GM15510 (cell line): ENCODE results near the gene ST7L.

ENCODE experiments used
- POLR2A ChIP-seq: IDR thresholded peaks from 3 replicates; pipeline ENCODE4 v1.6.1; 2011; ENCODE audit warnings: borderline replicate concordance; ENCODE audit not compliant: insufficient read length; ENCODE audit errors: extremely low read depth

Gene ST7L

DNA sequence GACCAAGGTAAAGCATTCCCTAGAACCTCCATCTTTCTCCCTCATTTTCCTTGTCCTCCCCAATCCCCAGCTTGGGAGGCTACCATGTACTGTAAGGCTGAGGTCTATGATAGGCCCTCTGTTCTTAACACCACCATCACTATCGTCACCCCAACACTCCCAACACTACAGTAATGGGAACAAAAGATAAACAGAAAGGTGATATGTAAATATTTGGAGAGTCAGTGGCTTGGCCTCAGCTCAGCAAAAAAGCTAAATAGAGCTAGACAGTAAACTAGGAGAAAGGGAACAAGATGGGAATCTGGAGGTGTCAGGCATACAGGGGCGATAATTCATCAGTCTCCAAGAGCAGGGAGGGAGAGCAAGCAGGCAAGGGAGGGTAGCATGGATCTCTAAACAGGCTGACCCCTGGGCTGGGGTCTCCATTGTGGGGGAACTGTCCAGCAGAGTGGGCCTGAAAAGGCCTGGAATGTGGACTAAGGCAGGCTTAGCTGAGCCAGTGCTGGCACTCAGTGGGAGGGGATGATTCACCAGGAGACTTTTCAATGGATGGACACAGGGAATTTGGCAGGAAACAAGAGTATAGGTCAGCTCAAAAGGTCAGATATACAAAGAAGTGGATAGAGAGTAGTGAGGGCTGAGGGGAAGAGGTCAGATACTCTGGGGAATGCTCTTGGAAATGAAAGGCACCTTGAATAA, 103.5 kb downstream of the ST7L start:
- no peak for TF ChIP-seq POLR2A

DNA sequence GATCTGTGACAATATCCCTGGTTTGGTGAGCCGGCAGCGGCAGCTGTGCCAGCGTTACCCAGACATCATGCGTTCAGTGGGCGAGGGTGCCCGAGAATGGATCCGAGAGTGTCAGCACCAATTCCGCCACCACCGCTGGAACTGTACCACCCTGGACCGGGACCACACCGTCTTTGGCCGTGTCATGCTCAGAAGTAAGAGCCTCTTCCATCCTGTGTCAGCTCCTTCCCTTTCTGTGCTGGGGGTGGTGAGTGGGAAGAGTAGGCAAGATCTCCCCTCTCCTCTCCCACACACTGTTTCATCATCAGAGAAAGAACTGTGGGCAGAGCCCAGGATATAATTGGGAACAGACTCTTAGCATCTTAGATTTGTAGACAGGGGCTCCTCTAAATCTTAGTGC, 104.0 kb downstream of the ST7L start:
- TF ChIP-seq POLR2A = no peak

DNA sequence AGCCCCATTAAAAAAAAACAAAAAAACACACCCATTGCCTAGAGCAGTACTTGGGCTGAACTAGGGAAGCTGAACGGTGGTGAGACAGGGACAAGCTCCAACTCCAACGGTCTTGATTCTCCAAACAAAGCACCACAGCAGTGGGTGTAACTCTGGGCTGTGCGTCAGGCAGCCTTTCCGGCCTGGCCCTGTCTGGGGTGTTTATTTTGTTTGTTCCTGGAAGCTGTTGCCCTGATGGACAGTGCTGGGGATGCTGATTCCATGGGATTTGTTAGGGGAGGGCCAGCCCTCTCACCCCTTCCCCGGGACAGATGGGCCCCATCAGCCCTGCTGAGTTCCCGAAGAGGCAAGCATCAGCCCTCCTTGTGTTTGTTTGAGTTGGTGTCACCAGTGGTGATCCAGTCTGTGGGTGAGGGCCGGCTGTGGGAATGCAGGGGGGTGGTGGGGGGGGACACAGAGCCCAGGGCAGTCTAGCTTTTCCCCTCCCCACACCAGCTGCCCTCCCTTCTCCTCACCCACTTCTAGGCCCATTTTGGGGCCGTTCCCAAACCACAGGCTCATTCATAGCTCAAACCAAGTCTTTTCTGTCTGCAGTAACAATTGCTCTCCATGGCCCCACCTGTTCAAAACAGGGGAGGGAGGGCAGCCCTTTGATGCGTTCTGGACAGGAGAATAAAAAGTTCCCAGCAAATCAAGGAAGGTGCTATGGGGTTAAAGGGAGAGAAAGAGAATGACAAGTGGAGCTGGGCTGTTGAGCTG, 105.7 kb downstream of the ST7L start:
- TF ChIP-seq POLR2A = no peak

DNA sequence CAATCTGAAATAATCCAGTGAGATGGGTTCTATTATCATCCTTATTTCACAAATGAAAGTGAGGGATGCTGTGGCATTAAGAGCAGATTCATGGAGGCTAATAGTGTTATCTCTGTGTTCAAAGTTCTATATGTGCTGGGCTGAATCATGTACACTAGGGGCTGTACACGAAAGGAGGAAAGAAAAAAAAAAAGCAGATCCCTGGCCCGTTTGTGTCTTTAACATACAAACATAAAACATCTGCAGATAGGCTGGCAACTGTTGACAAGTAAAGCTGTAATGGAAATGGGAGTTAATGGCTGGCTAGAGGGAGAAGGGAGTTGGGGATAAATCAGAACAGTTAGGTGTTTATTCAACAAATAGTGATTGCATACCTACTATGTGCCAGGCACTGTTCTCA, 107.0 kb downstream of the ST7L start:
- TF ChIP-seq POLR2A = no peak

DNA sequence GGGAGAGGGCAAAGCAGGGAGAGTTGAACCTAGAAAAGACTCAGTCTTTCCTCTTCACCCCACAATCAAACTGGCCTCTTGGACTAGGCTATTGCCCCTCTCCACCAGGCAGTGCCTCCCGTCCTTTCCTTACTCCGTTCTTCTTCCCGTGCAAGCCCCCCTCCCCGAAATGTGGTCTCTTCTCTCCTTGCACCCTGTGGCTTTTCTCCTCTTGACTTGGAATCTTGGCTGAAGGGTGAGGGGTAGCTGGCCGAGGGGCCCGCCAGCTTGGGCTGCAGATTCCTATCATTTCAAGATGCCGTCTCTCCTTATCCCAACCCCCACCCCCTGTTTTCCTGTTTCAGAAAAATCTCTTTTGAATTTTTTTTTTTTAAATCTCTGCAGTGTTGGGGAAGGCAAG, 108.6 kb downstream of the ST7L start:
- no peak for TF ChIP-seq POLR2A

DNA sequence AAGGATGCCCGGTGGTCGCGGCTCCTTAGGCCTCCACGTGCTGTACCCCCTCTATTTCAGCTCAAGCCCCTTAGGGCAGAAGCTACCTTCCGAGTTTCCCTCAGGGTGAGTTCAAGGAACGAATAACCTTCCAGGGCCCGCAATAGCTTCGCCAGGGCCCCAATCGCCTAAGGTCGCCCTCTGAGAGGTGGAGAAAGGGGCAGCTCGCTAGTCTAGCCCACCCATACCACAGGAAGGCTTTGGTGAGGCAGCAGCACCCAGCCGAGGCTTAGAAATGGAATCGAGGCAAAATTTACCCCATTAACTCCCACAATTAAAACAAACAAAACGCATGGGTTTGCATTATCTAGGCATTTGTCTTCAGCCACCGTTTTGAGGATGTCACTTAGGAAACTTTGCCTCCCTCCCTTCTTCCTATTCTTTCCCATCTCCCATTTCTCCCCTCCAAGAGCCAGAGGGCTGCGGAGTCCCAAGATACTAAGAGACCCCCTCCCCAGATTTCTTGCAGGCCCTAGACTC, 109.2 kb downstream of the ST7L start:
- no peak for TF ChIP-seq POLR2A

DNA sequence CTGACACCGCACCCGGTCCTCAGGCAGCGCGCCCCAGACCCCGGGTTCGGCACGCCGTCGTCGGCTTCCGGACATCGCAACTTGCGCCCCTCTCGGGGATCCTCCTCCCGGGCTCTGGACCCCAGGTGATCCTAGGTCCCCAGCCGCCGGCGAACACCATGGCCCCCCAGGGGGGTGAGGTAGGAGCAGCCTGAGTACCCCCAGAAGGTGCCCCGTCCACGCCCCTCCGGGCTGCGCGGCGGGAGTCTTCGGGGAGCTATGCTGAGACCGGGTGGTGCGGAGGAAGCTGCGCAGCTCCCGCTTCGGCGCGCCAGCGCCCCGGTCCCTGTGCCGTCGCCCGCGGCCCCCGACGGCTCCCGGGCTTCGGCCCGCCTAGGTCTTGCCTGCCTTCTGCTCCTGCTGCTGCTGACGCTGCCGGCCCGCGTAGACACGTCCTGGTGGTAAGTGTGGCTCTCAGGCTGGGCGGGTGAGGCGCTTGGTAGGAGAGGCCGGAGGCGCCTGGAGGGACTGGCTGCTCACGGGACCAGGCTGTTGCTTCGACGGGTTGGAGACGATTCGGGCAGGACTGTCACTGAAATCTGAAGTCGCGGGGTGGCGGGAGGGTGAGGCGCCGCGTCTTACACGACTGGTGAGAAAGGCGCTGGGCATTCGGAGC, 109.8 kb downstream of the ST7L start:
- no peak for TF ChIP-seq POLR2A

DNA sequence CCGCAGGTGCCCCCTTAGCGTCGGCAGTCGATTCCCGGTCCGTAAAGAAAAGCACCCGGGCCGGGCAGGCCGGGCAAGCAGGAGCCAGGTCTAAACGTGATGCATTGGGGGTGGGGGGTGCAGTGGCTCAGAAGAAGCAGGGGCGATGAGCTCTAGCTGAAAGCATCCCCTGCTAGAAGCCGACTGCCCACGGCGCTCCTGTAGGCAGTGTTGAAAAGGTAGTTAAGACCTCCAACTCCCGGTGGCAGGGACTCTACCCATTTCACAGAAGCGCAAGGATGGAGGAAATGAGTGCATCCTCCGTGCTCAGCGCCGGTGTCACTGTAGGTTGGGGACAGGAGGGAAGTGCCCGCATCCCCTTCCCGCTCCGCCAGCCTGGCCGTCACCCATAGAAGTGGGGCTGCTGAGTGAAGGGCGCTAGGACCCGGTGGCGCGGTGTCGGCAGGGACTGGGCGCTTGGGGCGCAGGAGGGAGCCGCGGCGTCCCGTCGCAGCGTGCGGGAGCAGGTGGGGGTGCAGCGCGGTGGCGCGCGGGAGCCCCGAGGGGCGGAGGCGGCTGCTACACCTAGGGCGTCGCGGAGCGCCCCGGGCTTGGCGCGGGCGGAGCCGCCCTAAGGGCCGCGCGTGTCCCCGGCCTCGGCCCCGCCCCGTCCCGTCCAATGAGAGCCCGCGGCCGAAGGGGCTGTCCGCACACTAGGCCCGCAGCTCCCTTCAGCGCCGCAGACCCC, 110.5 kb downstream of the ST7L start, which contains the start of gene WNT2B:
WNT2B (plus strand) TSS at position 688 of the 727 bp plus-strand sequence. CDS start 298 bp downstream, outside the sequence.
- TF ChIP-seq POLR2A = no peak

DNA sequence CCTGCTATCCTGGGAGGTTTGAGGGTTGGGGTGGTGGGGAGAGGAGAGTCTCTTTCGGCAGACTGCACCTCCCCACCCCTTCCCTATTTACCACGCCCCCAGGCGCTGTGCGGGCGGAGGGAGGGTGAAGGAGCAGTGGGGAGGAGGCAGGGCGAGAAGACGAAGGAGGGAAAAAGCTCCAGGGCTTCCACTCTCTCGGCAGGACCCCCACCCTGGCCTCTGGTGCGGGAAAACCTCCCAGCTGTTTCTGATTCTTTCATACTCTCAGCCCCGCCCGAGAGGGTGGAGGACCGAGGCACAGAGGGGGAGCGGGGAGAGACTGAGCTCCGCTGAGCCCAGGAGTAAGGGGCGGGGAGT, 111.0 kb downstream of the ST7L start:
- no peak for TF ChIP-seq POLR2A

DNA sequence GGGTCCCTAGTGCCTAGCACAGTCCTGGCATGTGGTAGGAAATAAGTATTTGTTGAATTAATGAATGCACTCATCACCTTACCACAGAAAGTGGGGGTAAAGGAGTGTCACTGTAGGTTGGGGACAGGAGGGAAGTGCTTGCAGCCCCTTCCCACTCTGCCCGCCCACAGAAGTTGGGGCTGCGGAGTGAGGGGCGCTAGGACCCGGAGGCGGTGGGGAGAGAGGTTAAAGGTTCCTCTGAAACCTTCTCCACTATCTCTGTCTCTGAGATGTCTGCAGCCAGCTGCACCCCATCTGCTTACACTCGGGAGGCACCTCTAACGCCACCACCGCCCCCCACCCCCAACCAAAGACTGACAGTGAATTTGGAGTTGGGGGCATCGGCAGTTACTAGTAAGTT, 111.6 kb downstream of the ST7L start:
- TF ChIP-seq POLR2A = no peak

DNA sequence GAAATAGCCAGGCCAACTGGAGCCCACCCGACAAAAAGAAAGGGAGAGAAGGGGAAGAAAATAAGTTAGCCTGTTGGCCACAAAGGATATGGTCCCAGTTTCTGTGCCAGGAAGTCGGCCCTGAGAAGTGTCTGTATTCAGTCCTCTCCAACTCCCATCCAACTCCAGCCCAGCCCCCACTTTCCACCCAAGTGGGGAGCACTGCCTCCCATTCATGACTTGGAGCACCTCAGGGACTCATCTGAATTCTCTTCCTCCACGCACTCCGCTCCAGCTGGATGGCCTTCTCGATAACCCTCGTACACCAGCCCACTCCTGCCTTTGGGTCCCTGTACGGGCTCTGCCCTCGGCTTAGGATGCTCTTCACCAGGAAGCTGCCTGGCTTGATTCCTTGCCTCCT, 112.2 kb downstream of the ST7L start:
- TF ChIP-seq POLR2A = no peak

DNA sequence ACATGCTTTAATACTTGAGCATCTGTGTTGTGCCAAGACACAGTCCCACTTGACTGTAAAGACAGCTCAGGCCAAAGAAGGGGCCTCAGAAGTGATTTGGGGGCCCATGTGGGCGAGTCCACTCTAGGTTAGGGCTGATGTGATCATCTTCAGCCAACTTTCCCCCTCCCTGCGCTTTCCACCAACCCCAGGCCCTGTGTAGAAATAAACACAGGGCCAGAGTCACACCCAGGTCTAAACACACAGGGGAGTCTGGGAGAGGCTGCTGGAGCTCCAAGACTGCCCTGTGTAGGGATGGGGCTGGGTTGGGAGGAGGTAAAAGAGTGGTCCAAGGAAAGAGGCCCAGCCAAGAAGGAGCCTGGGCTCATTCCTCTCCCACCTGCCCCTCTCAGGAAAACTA, 112.6 kb downstream of the ST7L start:
- TF ChIP-seq POLR2A = no peak

DNA sequence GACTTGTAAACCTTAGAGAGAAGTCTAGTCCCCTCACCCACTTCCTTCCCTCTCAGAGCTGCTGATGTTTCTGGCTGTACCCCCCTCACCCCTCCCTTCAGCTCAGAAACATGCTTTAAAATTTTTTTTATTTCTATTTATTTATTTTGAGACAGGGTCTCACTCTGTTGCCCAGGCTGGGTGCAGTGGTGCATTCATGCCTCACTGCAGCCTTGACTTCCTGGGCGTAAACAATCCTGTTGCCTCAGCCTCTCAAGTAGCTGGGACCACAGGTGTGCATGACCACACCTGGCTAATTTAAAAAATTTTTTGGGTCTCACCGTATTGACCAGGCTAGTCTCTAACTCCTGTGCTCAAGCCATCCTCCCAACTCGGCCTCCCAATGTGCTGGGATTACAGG, 113.1 kb downstream of the ST7L start:
- no peak for TF ChIP-seq POLR2A

DNA sequence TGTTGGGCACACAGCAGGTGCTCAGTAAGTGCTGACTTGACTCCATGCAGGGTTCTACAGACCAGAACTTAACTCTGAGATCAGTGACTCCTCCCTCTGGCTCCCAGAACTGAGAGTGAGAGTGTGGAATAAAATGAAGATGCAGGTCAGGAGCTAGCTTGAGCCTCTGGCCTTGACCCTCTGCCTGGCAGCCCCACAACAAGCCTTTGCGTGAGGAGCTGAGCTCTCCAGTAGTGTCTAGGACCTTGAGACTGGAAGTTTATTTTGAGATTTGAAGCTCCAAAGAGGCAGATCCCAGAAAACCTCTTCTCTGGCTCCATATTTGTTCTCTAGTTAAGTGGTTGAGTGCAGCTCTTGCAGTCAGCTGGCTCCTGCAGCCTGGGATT, 113.5 kb downstream of the ST7L start:
- TF ChIP-seq POLR2A = no peak
